DOHH2 (cell line): ENCODE results near the gene SLC1A3.

Source experiments
- H3F3A ChIP-seq: fragments of 200-600 bp; sonication (generic), shearing (Covaris generic); 2 replicates; pipeline ENCODE4 v1.6.0; 2016; ENCODE audit warnings: antibody characterized with exemption, mild to moderate bottlenecking; ENCODE audit not compliant: control insufficient read depth, insufficient read depth
- H3K27ac ChIP-seq: fragments of 200-600 bp; sonication (generic); 2 replicates; pipeline ENCODE4 v1.5.1; 2014; ENCODE audit warnings: low read depth, mild to moderate bottlenecking, low read length, moderate library complexity
- H3K27me3 ChIP-seq: fragments of 200-600 bp; sonication (generic); 2 replicates; pipeline ENCODE4 v1.6.1; 2014; ENCODE audit warnings: mild to moderate bottlenecking, low read length, mixed read lengths; ENCODE audit not compliant: control insufficient read depth
- H3K36me3 ChIP-seq: fragments of 200-600 bp; sonication (generic); 2 replicates; pipeline ENCODE4 v1.6.1; 2014; ENCODE audit warnings: mild to moderate bottlenecking, low read length, moderate library complexity, mixed read lengths; ENCODE audit not compliant: control insufficient read depth
- H3K4me1 ChIP-seq: fragments of 200-600 bp; sonication (generic); 2 replicates; pipeline ENCODE4 v1.6.1; 2014; ENCODE audit warnings: mild to moderate bottlenecking, low read length, mixed read lengths; ENCODE audit not compliant: control insufficient read depth
- H3K4me2 ChIP-seq: fragments of 200-600 bp; sonication (generic); 2 replicates; pipeline ENCODE4 v1.6.0; 2014; ENCODE audit warnings: mild to moderate bottlenecking, low read length, moderate library complexity
- H3K4me3 ChIP-seq: fragments of 200-600 bp; sonication (generic); 2 replicates; pipeline ENCODE4 v1.5.1; 2014; ENCODE audit warnings: mild to moderate bottlenecking, low read length, mixed read lengths
- H3K79me2 ChIP-seq: fragments of 200-600 bp; sonication (generic); 2 replicates; pipeline ENCODE4 v1.6.1; 2014; ENCODE audit warnings: mild to moderate bottlenecking, low read length, mixed read lengths; ENCODE audit not compliant: control insufficient read depth
- H3K9me2 ChIP-seq: fragments of 200-600 bp; sonication (generic); replicated peaks from 2 replicates; pipeline ENCODE4 v1.6.1; 2014; ENCODE audit warnings: mild to moderate bottlenecking, low read length, mixed read lengths; ENCODE audit not compliant: control insufficient read depth
- H3K9me3 ChIP-seq: fragments of 200-600 bp; sonication (generic); 2 replicates; pipeline ENCODE4 v1.6.1; 2014; ENCODE audit warnings: antibody characterized with exemption, low read length, mixed read lengths; ENCODE audit not compliant: control insufficient read depth, insufficient read depth
- H4K20me1 ChIP-seq: fragments of 200-600 bp; sonication (generic); 2 replicates; pipeline ENCODE4 v1.6.0; 2014; ENCODE audit warnings: low read depth, mild to moderate bottlenecking, antibody characterized with exemption, low read length, moderate library complexity; ENCODE audit not compliant: control insufficient read depth, insufficient read depth
- CTCF ChIP-seq: fragments of 200-600 bp; sonication (generic); IDR thresholded peaks from one replicate; pipeline ENCODE4 v1.5.1; 2014; ENCODE audit warnings: antibody characterized with exemption, mild to moderate bottlenecking, low read depth, low read length; ENCODE audit not compliant: poor library complexity, severe bottlenecking
- EZH2phosphoT487 ChIP-seq: fragments of 200-600 bp; sonication (generic); IDR thresholded peaks from 2 replicates; pipeline ENCODE4 v1.6.1; 2017; ENCODE audit warnings: borderline replicate concordance, mild to moderate bottlenecking, antibody characterized with exemption, low read length, moderate library complexity, mixed read lengths

SLC1A3 gene

GRCh38 chr5:36682499-36682898, 76.1 kb downstream of the SLC1A3 start:
- no peaks in the 10 kb centered on the region for H4K20me1 ChIP-seq
- no peak for TF ChIP-seq CTCF
- no peak for TF ChIP-seq EZH2phosphoT487
- no peaks in the 10 kb centered on the region for H3K79me2 ChIP-seq
- no peaks in the 10 kb centered on the region for H3K9me3 ChIP-seq
- H3K27me3 ChIP-seq, result no peaks in the 10 kb centered on the region
- no peak overlapping the region for H3K4me2 ChIP-seq
- H3K4me1 ChIP-seq, result peaks cover 7% of the 10 kb centered on the region
- H3K36me3 ChIP-seq, result no peaks in the 10 kb centered on the region
- no peak overlapping the region for H3K27ac ChIP-seq
- no peaks in the 10 kb centered on the region for H3K9me2 ChIP-seq
- H3F3A ChIP-seq, result no peaks in the 10 kb centered on the region
- no peak overlapping the region for H3K4me3 ChIP-seq

DNA sequence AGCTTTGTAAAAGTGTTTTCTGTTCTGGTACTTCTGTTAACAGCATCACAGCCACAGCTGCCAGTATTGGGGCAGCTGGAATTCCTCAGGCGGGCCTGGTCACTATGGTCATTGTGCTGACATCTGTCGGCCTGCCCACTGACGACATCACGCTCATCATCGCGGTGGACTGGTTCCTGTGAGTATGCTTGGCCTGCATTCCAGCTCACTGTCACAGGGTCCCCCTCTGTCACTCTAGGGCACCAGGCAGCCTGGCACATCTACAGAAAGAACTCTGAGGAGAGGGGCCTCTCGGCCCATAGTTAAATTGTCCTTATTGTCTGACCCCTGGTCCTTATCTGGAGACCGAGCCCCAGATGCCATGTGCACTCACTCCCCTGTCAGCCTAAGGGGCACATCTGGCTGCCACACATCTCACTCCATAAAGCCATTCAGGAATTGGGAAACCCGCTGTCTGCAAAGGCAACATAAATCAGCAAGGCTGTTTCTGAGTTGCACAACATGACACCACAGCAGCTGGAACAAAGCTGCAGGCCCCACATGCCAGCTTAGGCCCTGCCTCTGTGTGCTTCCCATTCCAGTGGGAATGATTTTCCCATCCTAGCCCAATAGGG, 77.5 kb downstream of the SLC1A3 start:
- no peaks in the 10 kb centered on the region for H4K20me1 ChIP-seq
- no peak overlapping the region for H3K27ac ChIP-seq
- H3K4me3 ChIP-seq, result no peak overlapping the region
- H3K4me2 ChIP-seq, result no peak overlapping the region
- H3K27me3 ChIP-seq, result no peaks in the 10 kb centered on the region
- H3F3A ChIP-seq, result no peaks in the 10 kb centered on the region; the same call in 1 of the 2 replicates
- peaks cover 7% of the 10 kb centered on the region for H3K4me1 ChIP-seq
- no peaks in the 10 kb centered on the region for H3K36me3 ChIP-seq
- no peaks in the 10 kb centered on the region for H3K9me3 ChIP-seq
- H3K9me2 ChIP-seq, result no peaks in the 10 kb centered on the region
- H3K79me2 ChIP-seq, result no peaks in the 10 kb centered on the region
- TF ChIP-seq EZH2phosphoT487, result no peak
- TF ChIP-seq CTCF, result no peak

- H3K4me2 ChIP-seq, result no peak overlapping the region
- peaks cover under 1% of the 10 kb centered on the region for H3F3A ChIP-seq
- no peaks in the 10 kb centered on the region for H4K20me1 ChIP-seq
- no peaks in the 10 kb centered on the region for H3K79me2 ChIP-seq
- no peaks in the 10 kb centered on the region for H3K36me3 ChIP-seq
- peaks cover 24% of the 10 kb centered on the region for H3K4me1 ChIP-seq
- no peak for TF ChIP-seq CTCF
- TF ChIP-seq EZH2phosphoT487, result no peak
- H3K27me3 ChIP-seq, result no peaks in the 10 kb centered on the region
- H3K9me3 ChIP-seq, result no peaks in the 10 kb centered on the region
- no peak overlapping the region for H3K4me3 ChIP-seq
- H3K27ac ChIP-seq, result no peak overlapping the region
- no peaks in the 10 kb centered on the region for H3K9me2 ChIP-seq
Measured at GRCh38 chr5:36685631-36686288, 79.4 kb downstream of the SLC1A3 start.
